H1 (cell line): ENCODE data around the gene LARP1. TPM values are rescaled to one million over a fixed set of nuclear protein-coding genes. Genes with fewer than 3 reads are reported as not detected.

Source experiments
- CTCF ChIA-PET: fragments of 300-600 bp; sonication (Branson Sonifier 250); formaldehyde crosslinking; loops from one replicate; lab custom pipeline; 2021; ENCODE audit not compliant: partially characterized antibody; lab: Charles Lee
- POLR2A ChIA-PET: fragments of 300-600 bp; sonication (Branson Sonifier 250); formaldehyde crosslinking; loops from one replicate; lab custom pipeline; 2021; ENCODE audit warnings: inconsistent platforms; ENCODE audit not compliant: partially characterized antibody; lab: Charles Lee
- DNase-seq, 2 experiments: peaks; one replicate each; pipeline versions ENCODE4 v3.0.0 to v3.0.0-alpha.2; 2010 to 2022; ENCODE audit warnings: low spot score in 2 of 2, low read depth in 1 of 2, mixed read lengths in 1 of 2
- FAIRE-seq: peaks from 2 replicates; lab custom pipeline; 2011; peaks lifted over from hg19 to GRCh38; lab: Jason Lieb, UNC
- H2AFZ ChIP-seq: 2 replicates; pipeline ENCODE4 v1.8.1; 2012; ENCODE audit warnings: low read length, inconsistent platforms
- H2AK5ac ChIP-seq: 2 replicates; pipeline ENCODE4 v1.6.1; 2013; ENCODE audit warnings: low read depth, low read length
- H2BK120ac ChIP-seq: replicated peaks from 2 replicates; pipeline ENCODE3; 2013; ENCODE audit warnings: low read depth, low read length, inconsistent platforms
- H2BK12ac ChIP-seq: 2 replicates; pipeline ENCODE4 v1.6.1; 2013; ENCODE audit warnings: low read depth, low read length
- H2BK15ac ChIP-seq: 2 replicates; pipeline ENCODE4 v1.6.1; 2013; ENCODE audit warnings: low read length
- H2BK20ac ChIP-seq: 2 replicates; pipeline ENCODE4 v1.6.1; 2013; ENCODE audit warnings: low read length
- H2BK5ac ChIP-seq: 2 replicates; pipeline ENCODE4 v1.6.1; 2013; ENCODE audit warnings: low read depth, low read length
- H3K14ac ChIP-seq: 2 replicates; pipeline ENCODE4 v1.6.1; 2013; ENCODE audit warnings: inconsistent platforms; ENCODE audit not compliant: insufficient read length
- H3K18ac ChIP-seq: 2 replicates; pipeline ENCODE4 v1.6.1; 2013; ENCODE audit warnings: low read length; ENCODE audit errors: extremely low read depth
- H3K23ac ChIP-seq: 2 replicates; pipeline ENCODE4 v1.6.1; 2013; ENCODE audit warnings: inconsistent platforms; ENCODE audit not compliant: insufficient read length
- H3K23me2 ChIP-seq: 2 replicates; pipeline ENCODE4 v1.6.1; 2013; ENCODE audit warnings: low read depth, low read length
- H3K27ac ChIP-seq: 2 replicates; pipeline ENCODE4 v1.6.1; 2011; ENCODE audit warnings: low read depth, low read length, inconsistent platforms
- H3K27me3 ChIP-seq, 4 experiments: replicated peaks in 1 of 4; 1 replicate in 1 of 4; 2 replicates in 3 of 4; pipeline versions ENCODE4 v1.6.1 to v1.8.1; 2011 to 2013; ENCODE audit warnings: low read length in 3 of 4, mild to moderate bottlenecking in 3 of 4, inconsistent platforms in 2 of 4, mixed read lengths in 2 of 4, moderate library complexity in 1 of 4; ENCODE audit not compliant: control insufficient read depth in 3 of 4, insufficient read depth in 3 of 4; ENCODE audit errors: extremely low read depth in 1 of 4
- H3K36me3 ChIP-seq, 4 experiments: 2 replicates each; pipeline versions ENCODE4 v1.6.1 to v1.8.1; 2011 to 2013; ENCODE audit warnings: mild to moderate bottlenecking in 4 of 4, low read length in 3 of 4, moderate library complexity in 2 of 4, control low read depth in 1 of 4, inconsistent platforms in 1 of 4; ENCODE audit not compliant: insufficient read depth in 4 of 4, control insufficient read depth in 2 of 4
- H3K4ac ChIP-seq: replicated peaks from 2 replicates; pipeline ENCODE3; 2013; ENCODE audit warnings: low read length, low read depth, mixed read lengths, inconsistent platforms; ENCODE audit not compliant: insufficient read length
- H3K4me1 ChIP-seq, 4 experiments: replicated peaks in 1 of 4; 1 replicate in 1 of 4; 2 replicates in 3 of 4; pipeline versions ENCODE4 v1.6.1 to v1.8.1; 2011 to 2013; ENCODE audit warnings: low read length in 3 of 4, inconsistent platforms in 2 of 4, mixed read lengths in 1 of 4; ENCODE audit not compliant: insufficient read depth in 4 of 4, control insufficient read depth in 3 of 4
- H3K4me2 ChIP-seq, 2 experiments: 2 replicates each; pipeline versions ENCODE4 v1.6.1 to v1.8.1; 2011 to 2013; ENCODE audit warnings: low read depth in 2 of 2, low read length in 2 of 2, control low read depth in 1 of 2, inconsistent platforms in 1 of 2, mild to moderate bottlenecking in 1 of 2; ENCODE audit not compliant: insufficient read depth in 1 of 2
- H3K4me3 ChIP-seq, 4 experiments: fragments of 200-600, 300-600 bp in 1 of 4; sonication (generic), shearing (Covaris generic), sonication (Bioruptor Twin) in 1 of 4; 2 replicates each; pipeline versions ENCODE4 v1.5.1 to v1.8.1; 2011 to 2016; ENCODE audit warnings: low read length in 4 of 4, low read depth in 3 of 4, control low read depth in 2 of 4, inconsistent platforms in 2 of 4, mild to moderate bottlenecking in 2 of 4, mixed read lengths in 1 of 4, moderate library complexity in 1 of 4; ENCODE audit not compliant: insufficient read depth in 2 of 4; ENCODE audit errors: extremely low read depth in 1 of 4
- H3K56ac ChIP-seq: replicated peaks from 2 replicates; pipeline ENCODE3; 2013; ENCODE audit warnings: low read depth, mild to moderate bottlenecking, mixed read lengths, low read length, inconsistent platforms; ENCODE audit not compliant: insufficient read length
- H3K79me1 ChIP-seq: 2 replicates; pipeline ENCODE4 v1.6.1; 2013; ENCODE audit warnings: low read depth, low read length, control low read depth
- H3K79me2 ChIP-seq, 2 experiments: 2 replicates each; pipeline versions ENCODE4 v1.6.1 to v1.8.1; 2012 to 2013; ENCODE audit warnings: low read length in 2 of 2, mild to moderate bottlenecking in 2 of 2, inconsistent platforms in 1 of 2; ENCODE audit not compliant: insufficient read depth in 2 of 2, control insufficient read depth in 1 of 2
- H3K9ac ChIP-seq, 4 experiments: replicated peaks in 1 of 4; 1 replicate in 1 of 4; 2 replicates in 3 of 4; pipeline versions ENCODE4 v1.6.1 to v1.8.1; 2011 to 2013; ENCODE audit warnings: low read depth in 3 of 4, low read length in 3 of 4, control low read depth in 2 of 4, mild to moderate bottlenecking in 2 of 4, moderate library complexity in 2 of 4, inconsistent platforms in 1 of 4; ENCODE audit errors: extremely low read depth in 1 of 4
- H3K9me3 ChIP-seq, 2 experiments: 2 replicates each; pipeline versions ENCODE4 v1.6.1 to v1.8.1; 2012 to 2013; ENCODE audit warnings: mild to moderate bottlenecking in 2 of 2, moderate library complexity in 2 of 2, control low read depth in 1 of 2, inconsistent platforms in 1 of 2, low read depth in 1 of 2, low read length in 1 of 2, mixed read lengths in 1 of 2; ENCODE audit not compliant: insufficient read depth in 2 of 2
- H4K20me1 ChIP-seq, 2 experiments: replicated peaks in 1 of 2; 2 replicates each; pipeline versions ENCODE3 to v1.8.1; 2011 to 2013; ENCODE audit warnings: inconsistent platforms in 2 of 2, low read length in 2 of 2, mild to moderate bottlenecking in 1 of 2; ENCODE audit not compliant: insufficient read depth in 2 of 2, control insufficient read depth in 1 of 2
- H4K5ac ChIP-seq: 2 replicates; pipeline ENCODE4 v1.6.1; 2013; ENCODE audit warnings: low read length, low read depth, mixed read lengths, inconsistent platforms; ENCODE audit not compliant: insufficient read length
- H4K8ac ChIP-seq: 2 replicates; pipeline ENCODE4 v1.8.0; 2013; ENCODE audit warnings: mild to moderate bottlenecking, moderate library complexity, low read length, inconsistent platforms; ENCODE audit not compliant: insufficient read depth; ENCODE audit errors: extremely low read depth
- H4K91ac ChIP-seq: replicated peaks from 2 replicates; pipeline ENCODE3; 2013; ENCODE audit warnings: low read length, mixed read lengths, inconsistent platforms; ENCODE audit not compliant: insufficient read length
- CHD2 ChIP-seq: IDR thresholded peaks from 2 replicates; pipeline ENCODE4 v1.6.1; 2012; ENCODE audit warnings: low read length, improper control_type of control experiment
- NANOG ChIP-seq: IDR thresholded peaks from 2 replicates; pipeline ENCODE4 v1.6.1; 2011; ENCODE audit warnings: low read length, low read depth, mild to moderate bottlenecking, inconsistent platforms; ENCODE audit not compliant: insufficient read depth, poor library complexity, severe bottlenecking
- RAD21 ChIP-seq, 2 experiments: IDR thresholded peaks in 1 of 2; conservative IDR thresholded peaks in 1 of 2; 2 replicates each; pipeline ENCODE4 v1.6.1; 2011; ENCODE audit warnings: low read depth in 2 of 2, low read length in 2 of 2, improper control_type of control experiment in 1 of 2, inconsistent platforms in 1 of 2, mild to moderate bottlenecking in 1 of 2, moderate library complexity in 1 of 2
- RBBP5 ChIP-seq: IDR thresholded peaks from 2 replicates; pipeline ENCODE4 v1.7.1; 2012; ENCODE audit warnings: low read depth, mild to moderate bottlenecking, inconsistent platforms, low read length, moderate library complexity, borderline replicate concordance
- SIN3A ChIP-seq, 2 experiments: IDR thresholded peaks in 1 of 2; conservative IDR thresholded peaks in 1 of 2; 2 replicates each; pipeline ENCODE4 v1.6.1; 2011 to 2012; ENCODE audit warnings: low read length in 2 of 2, improper control_type of control experiment in 1 of 2, low read depth in 1 of 2, mild to moderate bottlenecking in 1 of 2
- WGBS, 2 experiments: shearing (Covaris generic) in 1 of 2; methylation state at CpG; one replicate each; pipeline versions ENCODE4 v1.1.6 to v1.1.7; 2013 to 2015; ENCODE audit warnings: low lambda C conversion rate in 2 of 2, mixed read lengths in 2 of 2, inconsistent platforms in 1 of 2, low coverage in 1 of 2, missing lambda C conversion rate in 1 of 2; ENCODE audit not compliant: insufficient replicate concordance in 2 of 2, insufficient coverage in 1 of 2, insufficient read length in 1 of 2; ENCODE audit errors: extremely low coverage in 1 of 2, missing lambda C conversion rate in 1 of 2; 5-methylcytosine and 5-hydroxymethylcytosine counted together
- polyA plus RNA-seq, 7 experiments: library from polyadenylated mRNA; depleted of rRNA in 3 of 7; stranded (reverse) in 5 of 7; unstranded in 2 of 7; fragments of >200 nt in 5 of 7; fragments of 200-250 nt in 2 of 7; gene quantifications; 1 replicate in 5 of 7; 2 replicates in 1 of 7; 4 replicates in 1 of 7; pipeline versions ENCODE4 v1.2.1 to v1.2.3, GENCODE V29; 2011 to 2013; ENCODE audit warnings: missing spikeins in 2 of 7, mixed read lengths in 2 of 7
- total RNA-seq: library from RNA; stranded (reverse); fragmentation: NEBNext Ultra II Directional; extraction: Animal tissue kit (Norgen Biotek cat#: 25700); gene quantifications from 2 replicates; pipeline ENCODE4 v1.2.1, GENCODE V29; 2021

Gene LARP1
- total and polyA plus RNA-seq, 2 of the 8 experiments (the other 6 are each of a cell fraction or from before 2014, with no cell fraction given), result 106 to 422 TPM

GRCh38 chr5:154816891-154817492 lies 61.8 kb downstream of the LARP1 start:
- Histone ChIP-seq H3K9ac (no peak overlapping the region), H3K56ac (no peak overlapping the region), H3K79me2 (0 out of 4 replicates have a peak, but pooled peaks cover 0 to 6% of the 10 kb centered on the region in 2 experiments), H2BK15ac (no peak overlapping the region), H3K23ac (no peak overlapping the region), H3K18ac (no peak overlapping the region), H3K4me1 (peaks cover 0 to 2% (median 0%) of the 10 kb centered on the region in 4 experiments; a peak in 1 of 7 replicates), H4K8ac (no peak overlapping the region), H3K36me3 (peaks cover 16 to 76% (median 45%) of the 10 kb centered on the region in 4 experiments), H4K20me1 (peaks cover 1 to 17% of the 10 kb centered on the region in 2 experiments), H4K91ac (no peak overlapping the region), H3K79me1 (peaks cover 5% of the 10 kb centered on the region), H2BK12ac (no peak overlapping the region), H2BK5ac (no peak overlapping the region), H4K5ac (no peak overlapping the region), H2BK20ac (no peak overlapping the region), H3K4ac (no peak overlapping the region), H3K9me3 (no peaks in the 10 kb centered on the region)
- FAIRE-seq, result no peak
- TF ChIP-seq CHD2 (no peak), SIN3A (conservative IDR thresholded peaks at IDR 0.05 in 1 of 2, IDR thresholded peaks at IDR 0.05 in 1 of 2; ENCODE audit: low read depth in 1 of 2, low read length in 2 of 2) (no peak), RBBP5 (no peak), RAD21 (IDR thresholded peaks at IDR 0.05 in 1 of 2, conservative IDR thresholded peaks at IDR 0.05 in 1 of 2; ENCODE audit: low read depth in 2 of 2, low read length in 2 of 2) (no peak), NANOG (no peak)
- TF ChIP-seq, all 59 proteins: peak for 0
- no peaks in the 10 kb centered on the region for H3K27me3 ChIP-seq
- H3K4me2 ChIP-seq, result no peak overlapping the region
- no peak overlapping the region for H2AK5ac ChIP-seq
- no peak overlapping the region for H2AFZ ChIP-seq
- H3K4me3 ChIP-seq, result no peak overlapping the region
- no peak for DNase-seq
- ChIA-PET POLR2A (interaction anchor here (0.9 kb wide), 1 partner anchor 40 kb away, joined by 4 read pairs; no protein-coding TSS in a partner anchor), CTCF (interaction anchor here (0.6 to 1.0 kb wide), 3 partner anchors 21 to 162 kb away, joined by 3 to 5 read pairs (median 4); no protein-coding TSS in a partner anchor)
- no peaks in the 10 kb centered on the region for H3K23me2 ChIP-seq
- no peak overlapping the region for H2BK120ac ChIP-seq
- no peak overlapping the region for H3K14ac ChIP-seq
- no peak overlapping the region for H3K27ac ChIP-seq
- WGBS, 2 experiments, result 96% methylated on average over 5 of the region's 5 CpGs; no CpG with 5 or more reads in 1 of the 2 experiments
